Testis (tissue), 3 donors: ENCODE data around the gene MRGPRG. TPM values are rescaled to one million over a fixed set of nuclear protein-coding genes. Genes with fewer than 3 reads are reported as not detected.

Experiments used
- DNase-seq: peaks from one replicate; pipeline ENCODE4 v3.0.0-alpha.2; 2019
- H3K27ac ChIP-seq, 2 donors: fragments of 200-600 bp; sonication (generic); one replicate each; pipeline ENCODE4 v1.5.1; 2019
- H3K27me3 ChIP-seq: fragments of 200-600 bp; sonication (generic); one replicate; pipeline ENCODE4 v1.5.1; 2019
- H3K36me3 ChIP-seq: fragments of 200-600 bp; sonication (generic); one replicate; pipeline ENCODE4 v1.5.1; 2017; ENCODE audit warnings: low read depth; ENCODE audit errors: missing control alignments
- H3K4me1 ChIP-seq: fragments of 200-600 bp; sonication (generic); one replicate; pipeline ENCODE4 v1.5.1; 2019
- H3K4me3 ChIP-seq, 2 donors: fragments of 200-600 bp; sonication (generic); one replicate each; pipeline ENCODE4 v1.5.1; 2017 to 2019
- H3K9me3 ChIP-seq: fragments of 200-600 bp; sonication (generic); one replicate; pipeline ENCODE4 v1.5.1; 2017
- CTCF ChIP-seq, 3 experiments: fragments of 450-650 bp in 2 of 3; fragments of 200-600 bp in 1 of 3; sonication (generic) in 1 of 3; IDR thresholded peaks; one replicate each; pipeline ENCODE4 v1.5.1; 2016 to 2019; ENCODE audit warnings: antibody characterized with exemption in 3 of 3, mild to moderate bottlenecking in 2 of 3, moderate library complexity in 1 of 3
- POLR2A ChIP-seq: fragments of 450-650 bp; IDR thresholded peaks from one replicate; pipeline ENCODE4 v1.6.1; 2017; ENCODE audit warnings: antibody characterized with exemption, mild to moderate bottlenecking, moderate library complexity
- WGBS, 2 donors: methylation state at CpG; one replicate each; pipeline ENCODE4 v1.1.5; 2018; 5-methylcytosine and 5-hydroxymethylcytosine counted together
- intact Hi-C: fragments of 100-400 bp; cut with DNase I; formaldehyde crosslinking; loops from one replicate; pipeline ENCODE4 v1.15.1; 2023; ENCODE audit warnings: low total_unique reads
- polyA plus RNA-seq: library from polyadenylated mRNA; stranded (reverse); fragments of 350-450 nt; fragmentation: Illumina TruSeq; extraction: RNeasy Lipid Tissue Mini Kit (QIAGEN cat#74804); gene quantifications from one replicate; pipeline ENCODE4 v1.2.3, GENCODE V29; 2014; ENCODE audit warnings: low read depth, low replicate concordance; ENCODE audit not compliant: insufficient read depth
- total RNA-seq, 2 donors: library from RNA; depleted of rRNA; stranded (reverse); fragments of >200 nt; gene quantifications; one replicate each; pipeline ENCODE4 v1.2.3, GENCODE V29; 2016

The MRGPRG gene
- total and polyA plus RNA-seq, 3 donors from 2014 or later: 0.50 TPM; not detected in 2

- H3K9me3 ChIP-seq: no peaks in the 10 kb centered on the region
- intact Hi-C loops: no loop called here
- H3K36me3 ChIP-seq: no peaks in the 10 kb centered on the region
- no peaks in the 10 kb centered on the region for H3K27me3 ChIP-seq
- no peak overlapping the region for H3K4me3 ChIP-seq
- H3K27ac ChIP-seq: no peak overlapping the region
- no peak for TF ChIP-seq CTCF (IDR thresholded peaks at IDR 0.05)
- TF ChIP-seq POLR2A: no peak
- DNase-seq: no peak
- H3K4me1 ChIP-seq: no peaks in the 10 kb centered on the region
- 80 to 88% methylated on average over 2 of the region's 2 CpGs for WGBS, 2 donors
Measured at GRCh38 chr11:3177931-3178330, 40.7 kb downstream of the MRGPRG start.

- no peak overlapping the region for H3K27ac ChIP-seq
- no peaks in the 10 kb centered on the region for H3K36me3 ChIP-seq
- no peaks in the 10 kb centered on the region for H3K9me3 ChIP-seq
- no peaks in the 10 kb centered on the region for H3K27me3 ChIP-seq
- intact Hi-C loops: no loop called here
- no peak for DNase-seq
- TF ChIP-seq POLR2A (no peak), CTCF (IDR thresholded peaks at IDR 0.05) (no peak)
- H3K4me3 ChIP-seq: no peak overlapping the region
- no peaks in the 10 kb centered on the region for H3K4me1 ChIP-seq
Measured at GRCh38 chr11:3176487-3176886, 42.1 kb downstream of the MRGPRG start.

- Histone ChIP-seq H3K4me3 (no peak overlapping the region), H3K27me3 (no peaks in the 10 kb centered on the region), H3K9me3 (no peaks in the 10 kb centered on the region), H3K4me1 (no peaks in the 10 kb centered on the region), H3K27ac (no peak overlapping the region), H3K36me3 (no peaks in the 10 kb centered on the region)
- intact Hi-C loops: no loop called here
- DNase-seq: no peak
- no peak for TF ChIP-seq POLR2A
Measured at GRCh38 chr11:3175194-3175593, 43.4 kb downstream of the MRGPRG start.

GRCh38 chr11:3174387-3174786, 44.2 kb downstream of the MRGPRG start:
- no peak overlapping the region for H3K27ac ChIP-seq
- no peaks in the 10 kb centered on the region for H3K27me3 ChIP-seq
- peaks cover 3% of the 10 kb centered on the region for H3K4me1 ChIP-seq
- intact Hi-C loops: no loop called here
- TF ChIP-seq CTCF (IDR thresholded peaks at IDR 0.05): no peak
- TF ChIP-seq POLR2A: no peak
- WGBS, 2 donors: 92 to 95% methylated on average over 3 of the region's 3 CpGs
- no peaks in the 10 kb centered on the region for H3K36me3 ChIP-seq
- DNase-seq: no peak
- no peaks in the 10 kb centered on the region for H3K9me3 ChIP-seq
- no peak overlapping the region for H3K4me3 ChIP-seq

GRCh38 chr11:3173795-3174194, 44.8 kb downstream of the MRGPRG start:
- no peak for TF ChIP-seq CTCF (IDR thresholded peaks at IDR 0.05)
- no peak for TF ChIP-seq POLR2A
- no peak for DNase-seq
- Histone ChIP-seq H3K4me1 (peaks cover 9% of the 10 kb centered on the region), H3K4me3 (no peak overlapping the region), H3K27ac (no peak overlapping the region), H3K36me3 (no peaks in the 10 kb centered on the region), H3K27me3 (no peaks in the 10 kb centered on the region), H3K9me3 (no peaks in the 10 kb centered on the region)
- WGBS, 2 donors: 97 to 98% methylated on average over 2 of the region's 2 CpGs
- intact Hi-C loops: no loop called here
